ENCODE data around the gene PRKRA.

DNA sequence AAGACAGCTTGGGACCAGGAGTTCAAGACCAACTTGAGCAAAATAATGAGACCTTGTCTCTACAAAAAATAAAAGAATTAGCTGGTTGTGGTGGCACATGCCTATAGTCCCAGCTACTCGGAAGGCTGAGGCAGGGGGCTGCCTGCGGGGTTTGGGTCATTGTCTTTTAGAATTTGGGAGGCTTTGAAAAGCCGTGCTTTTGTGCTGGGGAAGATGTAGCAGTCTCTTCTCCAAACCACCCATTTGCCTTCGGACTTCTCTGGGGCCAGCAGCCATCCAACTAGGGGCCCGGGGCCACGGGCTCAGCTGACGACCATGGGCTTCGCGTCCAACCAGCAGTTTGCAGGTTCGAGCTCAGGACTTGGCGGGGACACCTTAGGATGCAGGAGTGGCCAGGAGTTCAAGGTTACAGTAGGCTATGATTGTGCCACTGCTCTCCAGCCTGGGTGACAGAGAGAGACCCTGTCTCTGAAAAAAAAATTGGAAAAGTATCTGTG is 6.5 kb upstream of the PRKRA start:
- TF ChIP-seq POLR2A (IDR thresholded peaks at IDR 0.05) (no peak), CTCF (IDR thresholded peaks at IDR 0.05) (no peak), POLR2AphosphoS5 (IDR thresholded peaks at IDR 0.05) (no peak)
